Loucy (cell line): ENCODE data around the gene TLN1.

Experiments used
- H2AFZ ChIP-seq: fragments of 200-600 bp; sonication (generic); 2 replicates; pipeline ENCODE4 v1.6.0; 2016; ENCODE audit warnings: antibody characterized with exemption, mild to moderate bottlenecking, low read length, moderate library complexity
- H3F3A ChIP-seq: fragments of 200-600 bp; 2 replicates; pipeline ENCODE4 v1.6.0; 2016; ENCODE audit warnings: antibody characterized with exemption, low read depth, mild to moderate bottlenecking
- H3K27me3 ChIP-seq: fragments of 200-600 bp; sonication (generic); 2 replicates; pipeline ENCODE4 v1.6.1; 2014; ENCODE audit warnings: low read length, mild to moderate bottlenecking; ENCODE audit not compliant: insufficient read depth, poor library complexity, severe bottlenecking
- H3K36me3 ChIP-seq: fragments of 200-600 bp; sonication (generic); 2 replicates; pipeline ENCODE4 v1.6.1; 2016; ENCODE audit warnings: low read length; ENCODE audit not compliant: insufficient read depth
- H3K4me1 ChIP-seq: fragments of 200-600 bp; sonication (generic); 2 replicates; pipeline ENCODE4 v1.5.1; 2014; ENCODE audit warnings: low read length, mild to moderate bottlenecking; ENCODE audit not compliant: insufficient read depth, poor library complexity, severe bottlenecking
- H3K4me2 ChIP-seq: fragments of 200-600 bp; sonication (generic); 2 replicates; pipeline ENCODE4 v1.6.0; 2014; ENCODE audit warnings: antibody characterized with exemption, low read length, low read depth, mild to moderate bottlenecking; ENCODE audit not compliant: poor library complexity, severe bottlenecking
- H3K4me3 ChIP-seq: fragments of 200-600 bp; sonication (generic); 2 replicates; pipeline ENCODE4 v1.5.1; 2014; ENCODE audit warnings: low read length, mild to moderate bottlenecking, mixed read lengths; ENCODE audit not compliant: poor library complexity, severe bottlenecking
- H3K79me2 ChIP-seq: fragments of 200-600 bp; sonication (generic); 2 replicates; pipeline ENCODE4 v1.6.1; 2014; ENCODE audit warnings: low read length; ENCODE audit not compliant: insufficient read depth
- H3K9ac ChIP-seq: fragments of 200-600 bp; sonication (generic); 2 replicates; pipeline ENCODE4 v1.6.0; 2014; ENCODE audit warnings: mild to moderate bottlenecking, low read depth, low read length, moderate library complexity; ENCODE audit not compliant: poor library complexity, severe bottlenecking
- H3K9me2 ChIP-seq: fragments of 200-600 bp; sonication (generic); replicated peaks from 2 replicates; pipeline ENCODE4 v1.6.1; 2016; ENCODE audit warnings: low read depth, low read length, mixed read lengths
- H3K9me3 ChIP-seq: fragments of 200-600 bp; sonication (generic); 2 replicates; pipeline ENCODE4 v1.6.1; 2014; ENCODE audit warnings: mild to moderate bottlenecking, antibody characterized with exemption, low read length, low read depth; ENCODE audit not compliant: insufficient read depth
- H4K20me1 ChIP-seq: fragments of 200-600 bp; sonication (generic); 2 replicates; pipeline ENCODE4 v1.6.0; 2014; ENCODE audit warnings: antibody characterized with exemption, low read length, mild to moderate bottlenecking; ENCODE audit not compliant: insufficient read depth, poor library complexity, severe bottlenecking
- EZH2phosphoT487 ChIP-seq: fragments of 200-600 bp; IDR thresholded peaks from 2 replicates; pipeline ENCODE4 v1.6.1; 2018; ENCODE audit warnings: antibody characterized with exemption, mild to moderate bottlenecking, moderate library complexity, borderline replicate concordance
- TF ChIP-seq, protein P1 (sequence below): fragments of 200-600 bp; sonication (generic); conservative IDR thresholded peaks from 2 replicates; pipeline ENCODE4 v1.5.1; 2014; ENCODE audit warnings: mild to moderate bottlenecking, antibody characterized with exemption, low read length

Gene TLN1

GRCh38 chr9:35734096-35734495, 2.1 kb upstream of the TLN1 start:
- Histone ChIP-seq H2AFZ (no peak overlapping the region), H3K4me2 (peak overlapping the region; percentile 89), H3K36me3 (peaks cover 40% of the 10 kb centered on the region; the same call in 1 of the 2 replicates), H3K9me3 (no peaks in the 10 kb centered on the region), H3K9ac (no peak overlapping the region), H4K20me1 (peaks cover 28% of the 10 kb centered on the region), H3K9me2 (no peaks in the 10 kb centered on the region), H3K4me3 (no peak overlapping the region), H3F3A (peaks cover 6% of the 10 kb centered on the region; the same call in 1 of the 2 replicates), H3K27me3 (no peaks in the 10 kb centered on the region), H3K79me2 (peaks cover 46% of the 10 kb centered on the region), H3K4me1 (peaks cover 31% of the 10 kb centered on the region)
- TF ChIP-seq EZH2phosphoT487, result no peak
- TF ChIP-seq, protein P1, sequence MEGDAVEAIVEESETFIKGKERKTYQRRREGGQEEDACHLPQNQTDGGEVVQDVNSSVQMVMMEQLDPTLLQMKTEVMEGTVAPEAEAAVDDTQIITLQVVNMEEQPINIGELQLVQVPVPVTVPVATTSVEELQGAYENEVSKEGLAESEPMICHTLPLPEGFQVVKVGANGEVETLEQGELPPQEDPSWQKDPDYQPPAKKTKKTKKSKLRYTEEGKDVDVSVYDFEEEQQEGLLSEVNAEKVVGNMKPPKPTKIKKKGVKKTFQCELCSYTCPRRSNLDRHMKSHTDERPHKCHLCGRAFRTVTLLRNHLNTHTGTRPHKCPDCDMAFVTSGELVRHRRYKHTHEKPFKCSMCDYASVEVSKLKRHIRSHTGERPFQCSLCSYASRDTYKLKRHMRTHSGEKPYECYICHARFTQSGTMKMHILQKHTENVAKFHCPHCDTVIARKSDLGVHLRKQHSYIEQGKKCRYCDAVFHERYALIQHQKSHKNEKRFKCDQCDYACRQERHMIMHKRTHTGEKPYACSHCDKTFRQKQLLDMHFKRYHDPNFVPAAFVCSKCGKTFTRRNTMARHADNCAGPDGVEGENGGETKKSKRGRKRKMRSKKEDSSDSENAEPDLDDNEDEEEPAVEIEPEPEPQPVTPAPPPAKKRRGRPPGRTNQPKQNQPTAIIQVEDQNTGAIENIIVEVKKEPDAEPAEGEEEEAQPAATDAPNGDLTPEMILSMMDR, result no peak

- Histone ChIP-seq H4K20me1 (peaks cover 30% of the 10 kb centered on the region), H3K4me2 (peak overlapping the region; percentile 89), H3K79me2 (peaks cover 54% of the 10 kb centered on the region), H3K36me3 (peaks cover 28% of the 10 kb centered on the region; the same call in 1 of the 2 replicates), H3K9ac (peak overlapping the region; percentile 92), H3K4me1 (peaks cover 41% of the 10 kb centered on the region), H3K9me2 (no peaks in the 10 kb centered on the region), H3K9me3 (no peaks in the 10 kb centered on the region), H2AFZ (peak overlapping the region; percentile 76; the same call in 1 of the 2 replicates), H3K4me3 (peak overlapping the region; percentile 81), H3K27me3 (no peaks in the 10 kb centered on the region), H3F3A (peaks cover 16% of the 10 kb centered on the region)
- TF ChIP-seq, protein P1, result peak; percentile 34
- TF ChIP-seq EZH2phosphoT487, result no peak
Observed at GRCh38 chr9:35732800-35733541, 976 bp upstream of the TLN1 start.

DNA sequence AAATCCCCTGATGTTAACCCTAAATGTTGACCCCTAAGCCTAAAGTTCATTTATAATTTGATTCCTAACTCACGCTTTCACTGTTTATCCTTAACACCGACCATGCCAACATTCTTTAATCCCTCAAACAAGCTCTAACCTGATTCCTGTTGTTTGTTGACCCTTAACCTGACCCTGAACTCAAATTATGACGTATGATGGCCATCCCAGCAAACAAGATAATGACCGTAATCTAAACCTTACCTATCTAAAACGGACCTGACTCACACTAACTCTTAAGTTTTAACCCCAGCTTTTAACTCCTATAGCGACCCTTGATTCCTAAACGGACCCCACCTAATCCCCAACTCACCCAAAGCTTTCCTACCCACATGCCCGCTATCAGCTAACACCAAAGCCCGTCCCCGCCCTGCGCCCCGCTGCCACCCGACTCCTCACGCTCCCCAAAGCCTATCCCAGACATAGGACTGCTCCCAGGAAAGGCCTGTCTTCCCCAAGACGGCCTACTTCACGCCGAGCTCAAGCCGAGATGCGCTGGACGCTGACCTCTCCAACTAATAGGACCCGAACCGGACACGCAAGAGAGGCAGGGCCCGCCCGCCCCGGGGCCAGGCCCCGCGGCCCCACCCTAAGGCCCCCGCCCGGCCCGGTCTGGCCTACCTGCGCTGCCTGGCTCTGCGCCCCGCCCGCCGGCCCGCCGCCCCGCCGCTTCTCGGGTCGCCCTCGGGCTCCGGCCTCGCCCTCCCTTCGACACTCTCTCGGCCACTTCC, 395 bp downstream of the TLN1 start:
- peaks cover 17% of the 10 kb centered on the region for H3F3A ChIP-seq
- H3K9ac ChIP-seq, result peak overlapping the region; percentile 92
- H3K4me1 ChIP-seq, result peaks cover 54% of the 10 kb centered on the region
- peaks cover 15% of the 10 kb centered on the region; the same call in 1 of the 2 replicates for H3K36me3 ChIP-seq
- TF ChIP-seq EZH2phosphoT487, result no peak
- no peaks in the 10 kb centered on the region for H3K9me3 ChIP-seq
- H3K27me3 ChIP-seq, result no peaks in the 10 kb centered on the region
- H3K4me3 ChIP-seq, result peak overlapping the region; percentile 81
- H3K4me2 ChIP-seq, result peak overlapping the region; percentile 99
- H3K79me2 ChIP-seq, result peaks cover 66% of the 10 kb centered on the region
- H4K20me1 ChIP-seq, result peaks cover 31% of the 10 kb centered on the region
- H2AFZ ChIP-seq, result peak overlapping the region; percentile 58; the same call in 1 of the 2 replicates
- no peaks in the 10 kb centered on the region for H3K9me2 ChIP-seq
